OCI-LY3 (cell line): Measurements from ENCODE around the gene KIAA0513.

Experiments used
- CTCF ChIP-seq: fragments of 200-600, 300-600 bp; sonication (generic); IDR thresholded peaks from 2 replicates; pipeline ENCODE4 v1.5.1; 2014; ENCODE audit warnings: antibody characterized with exemption, low read length, low read depth
- EZH2phosphoT487 ChIP-seq: fragments of 200-600 bp; shearing (Covaris generic); IDR thresholded peaks from 2 replicates; pipeline ENCODE4 v1.6.1; 2018; ENCODE audit warnings: antibody characterized with exemption, mixed run types, low read depth

GRCh38 chr16:85034591-85035433 is 7.2 kb downstream of the KIAA0513 start:
- TF ChIP-seq CTCF (no peak), EZH2phosphoT487 (no peak)
